Neural progenitor cell (in vitro differentiated cells): ENCODE measurements around the gene SLC38A7.

ENCODE experiments used
- CTCF ChIP-seq: fragments of 200-600 bp; sonication (generic); IDR thresholded peaks from 2 replicates; pipeline ENCODE4 v1.5.1; 2017; ENCODE audit warnings: antibody characterized with exemption, mild to moderate bottlenecking
- EZH2phosphoT487 ChIP-seq: fragments of 200-600 bp; sonication (generic); IDR thresholded peaks from 2 replicates; pipeline ENCODE4 v1.6.1; 2017; ENCODE audit warnings: antibody characterized with exemption

GRCh38 chr16:58670177-58670576 is 14.4 kb downstream of the SLC38A7 start:
- TF ChIP-seq CTCF (no peak), EZH2phosphoT487 (no peak)
